ENCODE data around the gene BAAT.

DNA sequence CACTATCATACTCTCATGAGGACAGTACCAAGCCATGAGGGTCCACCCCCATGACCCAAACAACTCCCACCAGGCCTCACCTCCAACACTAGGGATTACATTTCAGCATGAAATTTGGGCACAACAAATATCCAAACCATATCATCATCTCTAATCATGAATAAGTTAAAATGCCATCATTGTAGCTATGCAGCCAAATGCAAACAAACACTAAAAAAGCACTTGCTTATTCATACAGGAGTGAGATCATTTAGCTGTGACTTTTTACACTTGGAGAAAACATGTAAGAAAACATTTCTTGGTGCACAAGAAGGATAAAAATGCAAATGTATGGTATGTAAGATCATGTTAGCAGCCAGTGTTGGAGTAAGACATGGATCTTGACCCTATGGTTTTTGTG lies 24.2 kb downstream of the BAAT start:
- TF ChIP-seq ZNF44 (CRISPR knock-in tag; IDR thresholded peaks at IDR 0.05) (no peak), RFX5 (IDR thresholded peaks at IDR 0.05; ENCODE audit: low read depth, low read length) (no peak), NR2F2 (IDR thresholded peaks at IDR 0.05; ENCODE audit: borderline replicate concordance, low read depth) (no peak), PRPF4 (IDR thresholded peaks at IDR 0.05; ENCODE audit: low read depth, low read length, poor library complexity, severe bottlenecking) (no peak), POLR2A (IDR thresholded peaks at IDR 0.05; ENCODE audit: insufficient read depth in 1 of 2, low read depth in 2 of 2, low read length in 2 of 2) (no peak), NR1H2 (CRISPR knock-in tag; IDR thresholded peaks at IDR 0.05; ENCODE audit: borderline replicate concordance, low read depth) (no peak), KDM5A (IDR thresholded peaks at IDR 0.05; ENCODE audit: borderline replicate concordance, low read length) (no peak), SOX5 (CRISPR knock-in tag; IDR thresholded peaks at IDR 0.05; ENCODE audit: borderline replicate concordance) (no peak), RBM22 (optimal IDR thresholded peaks at IDR 0.05; ENCODE audit: low read length) (no peak)
- TF ChIP-seq, protein P1, sequence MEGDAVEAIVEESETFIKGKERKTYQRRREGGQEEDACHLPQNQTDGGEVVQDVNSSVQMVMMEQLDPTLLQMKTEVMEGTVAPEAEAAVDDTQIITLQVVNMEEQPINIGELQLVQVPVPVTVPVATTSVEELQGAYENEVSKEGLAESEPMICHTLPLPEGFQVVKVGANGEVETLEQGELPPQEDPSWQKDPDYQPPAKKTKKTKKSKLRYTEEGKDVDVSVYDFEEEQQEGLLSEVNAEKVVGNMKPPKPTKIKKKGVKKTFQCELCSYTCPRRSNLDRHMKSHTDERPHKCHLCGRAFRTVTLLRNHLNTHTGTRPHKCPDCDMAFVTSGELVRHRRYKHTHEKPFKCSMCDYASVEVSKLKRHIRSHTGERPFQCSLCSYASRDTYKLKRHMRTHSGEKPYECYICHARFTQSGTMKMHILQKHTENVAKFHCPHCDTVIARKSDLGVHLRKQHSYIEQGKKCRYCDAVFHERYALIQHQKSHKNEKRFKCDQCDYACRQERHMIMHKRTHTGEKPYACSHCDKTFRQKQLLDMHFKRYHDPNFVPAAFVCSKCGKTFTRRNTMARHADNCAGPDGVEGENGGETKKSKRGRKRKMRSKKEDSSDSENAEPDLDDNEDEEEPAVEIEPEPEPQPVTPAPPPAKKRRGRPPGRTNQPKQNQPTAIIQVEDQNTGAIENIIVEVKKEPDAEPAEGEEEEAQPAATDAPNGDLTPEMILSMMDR (CRISPR knock-in tag; IDR thresholded peaks at IDR 0.05), result no peak
- TF ChIP-seq, protein P2, sequence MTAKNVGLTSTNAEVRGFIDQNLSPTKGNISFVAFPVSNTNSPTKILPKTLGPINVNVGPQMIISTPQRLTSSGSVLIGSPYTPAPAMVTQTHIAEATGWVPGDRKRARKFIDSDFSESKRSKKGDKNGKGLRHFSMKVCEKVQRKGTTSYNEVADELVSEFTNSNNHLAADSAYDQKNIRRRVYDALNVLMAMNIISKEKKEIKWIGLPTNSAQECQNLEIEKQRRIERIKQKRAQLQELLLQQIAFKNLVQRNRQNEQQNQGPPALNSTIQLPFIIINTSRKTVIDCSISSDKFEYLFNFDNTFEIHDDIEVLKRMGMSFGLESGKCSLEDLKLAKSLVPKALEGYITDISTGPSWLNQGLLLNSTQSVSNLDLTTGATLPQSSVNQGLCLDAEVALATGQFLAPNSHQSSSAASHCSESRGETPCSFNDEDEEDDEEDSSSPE (CRISPR knock-in tag; IDR thresholded peaks at IDR 0.05), result no peak
- TF ChIP-seq, protein P3, sequence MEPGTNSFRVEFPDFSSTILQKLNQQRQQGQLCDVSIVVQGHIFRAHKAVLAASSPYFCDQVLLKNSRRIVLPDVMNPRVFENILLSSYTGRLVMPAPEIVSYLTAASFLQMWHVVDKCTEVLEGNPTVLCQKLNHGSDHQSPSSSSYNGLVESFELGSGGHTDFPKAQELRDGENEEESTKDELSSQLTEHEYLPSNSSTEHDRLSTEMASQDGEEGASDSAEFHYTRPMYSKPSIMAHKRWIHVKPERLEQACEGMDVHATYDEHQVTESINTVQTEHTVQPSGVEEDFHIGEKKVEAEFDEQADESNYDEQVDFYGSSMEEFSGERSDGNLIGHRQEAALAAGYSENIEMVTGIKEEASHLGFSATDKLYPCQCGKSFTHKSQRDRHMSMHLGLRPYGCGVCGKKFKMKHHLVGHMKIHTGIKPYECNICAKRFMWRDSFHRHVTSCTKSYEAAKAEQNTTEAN (CRISPR knock-in tag; conservative IDR thresholded peaks at IDR 0.05), result no peak
- TF ChIP-seq, protein P4, sequence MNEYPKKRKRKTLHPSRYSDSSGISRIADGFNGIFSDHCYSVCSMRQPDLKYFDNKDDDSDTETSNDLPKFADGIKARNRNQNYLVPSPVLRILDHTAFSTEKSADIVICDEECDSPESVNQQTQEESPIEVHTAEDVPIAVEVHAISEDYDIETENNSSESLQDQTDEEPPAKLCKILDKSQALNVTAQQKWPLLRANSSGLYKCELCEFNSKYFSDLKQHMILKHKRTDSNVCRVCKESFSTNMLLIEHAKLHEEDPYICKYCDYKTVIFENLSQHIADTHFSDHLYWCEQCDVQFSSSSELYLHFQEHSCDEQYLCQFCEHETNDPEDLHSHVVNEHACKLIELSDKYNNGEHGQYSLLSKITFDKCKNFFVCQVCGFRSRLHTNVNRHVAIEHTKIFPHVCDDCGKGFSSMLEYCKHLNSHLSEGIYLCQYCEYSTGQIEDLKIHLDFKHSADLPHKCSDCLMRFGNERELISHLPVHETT (CRISPR knock-in tag; conservative IDR thresholded peaks at IDR 0.05), result no peak

Measured in HepG2 (cell line).